Skeletal muscle cell (primary cell): ENCODE measurements around the gene METTL8.
A peak's percentile ranks its signal among the peaks of the same experiment; 100 is the strongest.

ENCODE experiments used
- DNase-seq: peaks from one replicate; pipeline ENCODE4 v3.0.0-alpha.2; 2010; ENCODE audit warnings: low read depth
- H3K4me3 ChIP-seq: 2 replicates; pipeline ENCODE4 v1.5.1; 2011; ENCODE audit warnings: low read depth, mild to moderate bottlenecking, control low read depth, low read length, moderate library complexity

Gene METTL8, protein sequence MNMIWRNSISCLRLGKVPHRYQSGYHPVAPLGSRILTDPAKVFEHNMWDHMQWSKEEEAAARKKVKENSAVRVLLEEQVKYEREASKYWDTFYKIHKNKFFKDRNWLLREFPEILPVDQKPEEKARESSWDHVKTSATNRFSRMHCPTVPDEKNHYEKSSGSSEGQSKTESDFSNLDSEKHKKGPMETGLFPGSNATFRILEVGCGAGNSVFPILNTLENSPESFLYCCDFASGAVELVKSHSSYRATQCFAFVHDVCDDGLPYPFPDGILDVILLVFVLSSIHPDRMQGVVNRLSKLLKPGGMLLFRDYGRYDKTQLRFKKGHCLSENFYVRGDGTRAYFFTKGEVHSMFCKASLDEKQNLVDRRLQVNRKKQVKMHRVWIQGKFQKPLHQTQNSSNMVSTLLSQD

DNA sequence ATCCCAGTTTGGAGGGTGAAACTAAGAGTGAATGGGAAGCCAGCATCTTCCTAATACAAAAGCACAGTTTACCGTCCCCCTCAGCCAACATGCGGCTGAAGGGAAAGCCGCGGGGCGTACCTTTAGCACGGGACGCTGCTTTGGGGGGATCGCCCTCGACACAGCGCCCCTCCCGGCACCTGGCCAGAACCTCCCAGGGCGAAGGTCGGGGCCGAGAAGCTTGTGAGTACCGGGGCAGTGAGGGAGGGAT lies at the start of gene METTL8:
Gene METTL8, minus strand, starts transcription at position 228 of the 250 bp plus-strand sequence. CDS start 41,805 bp downstream, outside the sequence.
- no peak for DNase-seq
- peak within 1 kb of the TSS; percentile 85 for H3K4me3 ChIP-seq

DNA sequence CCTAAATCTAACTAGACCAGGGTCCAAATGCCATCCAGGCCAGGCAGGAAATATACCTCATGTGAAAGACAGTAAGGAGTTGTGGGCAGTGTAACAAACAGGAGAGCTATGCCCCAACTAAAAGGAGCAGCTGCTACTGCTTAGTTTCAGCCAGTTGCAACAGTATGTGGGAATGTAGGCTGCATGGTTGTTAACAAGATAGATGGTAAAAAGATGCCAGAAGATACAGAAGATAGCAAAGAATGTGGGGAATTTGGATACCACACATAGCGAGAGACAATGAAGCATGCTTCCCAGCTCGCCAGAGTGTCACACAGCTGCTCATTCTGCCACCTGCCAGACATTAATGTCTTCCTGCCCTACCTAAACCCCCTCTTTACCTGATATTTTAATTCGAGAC lies 49.1 kb upstream of the METTL8 start:
- peak; percentile 36 for DNase-seq
- H3K4me3 ChIP-seq = no peak overlapping the region

DNA sequence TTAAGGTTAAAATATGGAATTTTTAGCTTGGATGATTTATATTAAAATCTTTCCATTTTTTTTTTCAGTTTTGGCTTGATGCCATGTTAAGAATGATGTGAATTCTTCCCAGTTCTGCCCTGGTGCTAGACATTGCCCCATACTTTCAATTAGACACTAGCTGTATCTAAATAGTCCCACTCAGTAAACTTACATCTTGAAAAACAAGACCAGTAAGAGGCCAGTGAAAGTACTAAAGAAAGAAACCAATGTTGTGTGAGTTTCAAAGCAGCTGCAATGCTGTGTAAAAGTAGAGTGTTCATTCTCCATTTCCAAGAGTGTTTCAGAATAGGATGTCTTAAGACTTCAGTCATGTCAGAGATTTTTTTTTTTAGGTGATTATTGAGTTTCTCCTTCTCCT lies 48.5 kb upstream of the METTL8 start:
- H3K4me3 ChIP-seq = no peak overlapping the region
- DNase-seq = no peak

DNA sequence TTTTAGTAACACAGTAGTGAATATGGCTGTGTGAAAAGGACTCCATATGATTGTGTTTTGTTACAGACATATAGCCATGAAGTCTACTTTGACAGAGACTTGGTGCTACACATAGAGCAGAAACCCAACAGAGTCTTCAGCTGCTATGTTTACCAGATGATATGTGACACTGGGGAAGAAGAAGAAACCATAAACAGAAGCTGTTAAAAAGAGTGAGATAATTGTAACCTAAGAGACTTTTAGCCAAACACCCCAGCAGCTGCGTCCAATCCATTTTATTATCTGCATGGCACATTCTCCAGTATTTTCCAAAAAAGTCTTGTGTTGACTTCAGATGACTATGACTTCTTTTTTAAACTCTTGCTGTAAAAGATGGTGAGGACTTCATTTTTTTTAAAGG lies 47.1 kb upstream of the METTL8 start:
- no peak overlapping the region for H3K4me3 ChIP-seq
- DNase-seq = peak; percentile 2

DNA sequence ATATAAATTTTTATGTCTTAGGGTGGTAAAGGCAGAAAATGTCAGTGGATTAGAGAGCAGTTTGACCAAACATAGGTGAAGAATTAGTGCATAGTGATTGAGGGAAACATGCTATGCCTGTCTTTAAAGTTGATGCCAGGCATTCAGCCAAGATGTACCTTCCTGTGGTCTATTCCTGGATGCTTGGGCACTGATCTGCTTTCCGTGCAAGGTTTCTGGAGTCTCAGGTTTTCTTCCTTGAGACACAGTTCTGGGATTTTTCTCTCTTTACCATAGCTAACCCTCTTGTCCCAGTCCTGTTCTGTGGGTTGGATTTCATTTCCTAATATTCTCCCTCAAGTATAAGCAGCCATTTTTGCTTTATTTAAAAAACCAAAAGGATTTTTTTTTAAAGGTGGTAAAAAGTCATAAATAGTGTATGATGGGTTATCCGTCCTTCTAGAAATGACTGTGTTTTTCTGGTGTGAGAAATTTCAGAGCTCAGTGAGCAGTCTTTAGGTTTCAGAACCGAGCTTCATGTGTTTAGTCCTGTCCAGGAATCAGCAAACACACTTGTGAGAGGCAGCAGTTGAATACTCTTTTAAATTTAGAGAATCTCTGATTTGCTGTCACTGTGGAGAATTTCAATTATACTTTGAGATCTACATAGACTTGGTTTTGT lies 45.5 kb upstream of the METTL8 start:
- no peak overlapping the region for H3K4me3 ChIP-seq
- no peak for DNase-seq

DNA sequence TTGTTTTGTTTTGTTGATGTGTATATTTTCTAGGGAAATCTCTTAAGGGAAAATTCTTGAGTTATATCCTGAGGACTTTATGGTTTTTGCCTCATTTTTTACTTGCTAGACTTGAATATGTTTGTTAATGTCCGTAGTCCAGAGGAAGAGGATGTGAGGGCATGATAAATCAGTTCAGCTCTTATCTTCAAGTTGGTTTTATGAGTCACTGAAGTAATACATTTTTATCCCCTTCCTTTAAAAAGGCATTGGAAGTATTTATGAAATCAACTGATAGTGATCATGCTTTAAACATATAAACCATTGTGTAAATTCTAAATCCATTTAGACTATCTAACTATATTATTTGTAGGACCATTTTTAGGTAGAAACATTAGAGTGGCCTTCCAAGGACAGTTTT lies 44.6 kb upstream of the METTL8 start:
- no peak for DNase-seq
- H3K4me3 ChIP-seq = no peak overlapping the region

DNA sequence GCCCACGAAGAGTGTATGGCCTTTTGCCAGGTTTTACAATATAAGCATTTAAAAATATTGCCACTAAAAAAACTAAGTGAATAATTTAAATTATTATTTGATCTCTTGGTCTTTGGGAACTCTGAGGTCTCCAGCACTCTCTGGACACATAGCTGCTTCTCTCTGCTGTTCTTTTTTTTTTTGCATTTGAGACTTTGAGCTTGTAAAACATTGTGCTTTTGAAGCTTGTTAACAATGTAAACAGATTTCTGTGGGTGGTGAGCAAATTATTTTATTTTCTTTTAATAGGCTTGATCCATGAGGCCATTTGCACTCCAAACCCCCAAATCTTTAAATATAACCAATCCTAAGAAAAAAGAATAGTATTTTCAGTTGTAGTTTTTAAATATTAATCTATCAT lies 42.2 kb upstream of the METTL8 start:
- H3K4me3 ChIP-seq = no peak overlapping the region
- DNase-seq = no peak

DNA sequence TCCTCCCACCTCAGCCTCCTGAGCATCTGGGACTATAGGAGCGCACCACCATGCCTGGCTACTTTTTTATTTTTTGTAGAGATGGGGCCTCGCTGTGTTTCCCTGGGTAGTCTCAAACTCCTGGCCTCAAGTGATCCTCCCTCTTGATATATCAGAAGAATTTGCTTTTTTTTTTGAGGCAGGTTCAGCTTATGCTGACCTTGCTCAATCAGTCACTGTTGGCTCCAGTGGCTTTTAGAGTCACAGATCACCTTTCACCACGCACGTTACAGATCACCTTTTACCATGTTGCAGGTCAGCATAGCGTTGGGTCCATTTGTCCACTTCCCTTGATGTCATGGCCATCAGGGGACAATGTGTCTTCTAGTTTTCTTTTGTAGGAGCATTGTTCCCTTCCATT lies 36.3 kb upstream of the METTL8 start:
- DNase-seq = no peak
- H3K4me3 ChIP-seq = no peak overlapping the region

DNA sequence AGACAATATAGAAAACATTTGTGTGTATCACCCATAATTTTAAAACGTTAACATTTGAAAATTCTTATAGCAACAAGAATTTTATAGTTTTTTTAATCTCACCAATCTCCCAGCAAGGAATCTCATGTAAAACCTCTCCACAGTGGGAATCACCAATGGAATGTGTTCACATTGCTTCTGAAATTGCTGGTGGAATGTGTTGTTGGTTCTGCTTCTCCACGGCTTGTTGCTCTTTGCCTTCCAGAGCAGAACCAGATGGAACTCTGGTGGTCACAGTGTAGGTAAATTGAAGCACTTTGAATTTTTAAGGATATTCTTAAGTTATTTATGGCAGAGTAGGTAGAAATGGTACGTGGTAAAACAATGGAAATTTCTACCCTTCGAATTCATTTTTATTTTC lies 35.4 kb upstream of the METTL8 start:
- DNase-seq = no peak
- H3K4me3 ChIP-seq = no peak overlapping the region

DNA sequence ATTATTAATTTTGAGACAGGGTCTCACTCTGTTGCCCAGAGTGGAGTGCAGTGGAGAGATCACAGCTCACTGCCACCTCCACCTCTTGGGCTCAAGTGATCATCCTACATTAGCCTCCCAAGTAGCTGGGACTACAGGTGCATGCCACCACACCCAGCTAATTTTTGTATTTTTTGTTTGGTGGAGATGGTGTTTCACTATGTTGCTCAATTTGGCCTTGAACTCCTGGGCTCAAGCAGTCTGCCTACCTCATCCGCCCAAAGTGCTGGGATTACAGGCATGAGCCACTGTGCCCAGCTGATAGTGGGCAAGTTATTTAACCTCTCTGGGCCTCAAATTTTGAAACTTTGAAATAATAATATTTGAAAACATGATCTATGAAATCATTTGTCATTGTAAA lies 26.7 kb upstream of the METTL8 start:
- no peak overlapping the region for H3K4me3 ChIP-seq
- DNase-seq = no peak

DNA sequence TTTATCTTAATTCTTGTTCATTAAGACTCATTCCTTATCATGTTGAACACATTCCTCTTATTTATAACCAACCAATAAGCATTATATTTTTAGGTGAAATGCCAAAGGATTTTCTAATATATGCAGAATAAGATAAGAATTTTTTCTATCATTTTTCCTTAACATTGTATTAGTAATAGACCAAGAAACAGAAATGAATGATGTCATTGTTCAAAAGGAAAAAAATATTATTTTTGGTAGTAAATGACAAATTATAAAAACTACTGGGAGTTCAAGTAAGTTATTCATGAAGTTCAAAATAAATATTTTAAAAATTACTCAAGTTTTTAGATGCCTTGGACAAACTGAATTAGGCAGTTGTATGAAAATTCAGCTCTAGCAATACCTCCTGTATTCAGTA lies 25.7 kb upstream of the METTL8 start:
- no peak for DNase-seq
- no peak overlapping the region for H3K4me3 ChIP-seq

DNA sequence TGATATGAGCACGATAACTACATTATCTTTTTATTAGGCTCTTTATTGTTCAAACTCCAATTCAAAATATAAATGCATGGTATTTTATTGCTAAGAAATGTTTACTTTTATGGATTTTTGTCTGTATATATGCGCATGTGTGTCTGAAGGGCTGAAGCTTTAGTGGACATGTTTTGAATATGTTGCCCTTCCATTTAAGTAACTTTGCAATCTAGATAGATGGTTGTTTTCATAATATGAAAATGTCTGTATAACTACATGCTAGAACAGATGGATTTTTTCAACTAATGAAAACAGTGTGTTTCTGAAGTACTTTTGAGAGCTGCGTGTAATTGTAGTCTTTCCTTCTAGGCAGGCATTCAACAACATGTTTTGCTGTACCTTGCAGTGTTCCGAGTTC lies 19.0 kb upstream of the METTL8 start:
- no peak overlapping the region for H3K4me3 ChIP-seq
- DNase-seq = no peak

DNA sequence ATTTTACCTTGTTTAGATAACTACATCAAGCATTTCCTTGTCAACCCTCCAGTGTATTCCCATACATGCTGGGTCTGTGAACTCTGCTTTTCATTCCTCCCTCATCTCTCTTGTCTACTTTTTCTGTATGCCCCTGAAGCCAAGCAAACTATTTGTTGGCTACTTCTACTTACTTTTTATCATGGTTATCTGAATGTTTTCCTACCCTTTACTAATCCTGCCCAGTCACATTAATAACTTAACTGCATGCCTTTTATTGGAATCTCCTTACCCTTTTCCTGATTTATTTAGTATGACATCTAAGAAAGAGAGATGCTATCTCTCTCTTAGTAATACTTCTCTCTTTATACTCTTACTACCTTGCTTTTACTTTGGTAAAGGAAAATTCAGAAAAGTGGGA lies 17.3 kb upstream of the METTL8 start:
- no peak for DNase-seq
- no peak overlapping the region for H3K4me3 ChIP-seq

DNA sequence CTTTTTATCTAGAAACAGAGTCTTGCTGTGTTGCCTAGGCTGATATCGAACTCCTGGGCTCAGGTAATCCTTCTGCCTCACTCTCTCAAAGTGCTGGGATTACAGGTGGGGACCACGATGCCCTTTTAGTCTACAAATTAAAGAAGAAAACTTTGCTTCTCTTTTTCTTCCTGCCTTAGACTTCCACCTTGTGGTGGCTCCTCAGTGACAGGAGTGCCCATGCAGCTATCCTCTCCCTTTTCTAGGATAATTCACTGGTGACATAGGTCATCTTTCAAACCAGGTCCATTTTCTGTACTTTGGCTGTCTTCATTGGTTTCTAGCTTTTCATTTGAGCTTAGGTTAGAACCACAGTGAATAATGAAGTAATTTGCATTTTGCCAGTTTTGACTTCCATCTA lies 13.9 kb upstream of the METTL8 start:
- DNase-seq = no peak

DNA sequence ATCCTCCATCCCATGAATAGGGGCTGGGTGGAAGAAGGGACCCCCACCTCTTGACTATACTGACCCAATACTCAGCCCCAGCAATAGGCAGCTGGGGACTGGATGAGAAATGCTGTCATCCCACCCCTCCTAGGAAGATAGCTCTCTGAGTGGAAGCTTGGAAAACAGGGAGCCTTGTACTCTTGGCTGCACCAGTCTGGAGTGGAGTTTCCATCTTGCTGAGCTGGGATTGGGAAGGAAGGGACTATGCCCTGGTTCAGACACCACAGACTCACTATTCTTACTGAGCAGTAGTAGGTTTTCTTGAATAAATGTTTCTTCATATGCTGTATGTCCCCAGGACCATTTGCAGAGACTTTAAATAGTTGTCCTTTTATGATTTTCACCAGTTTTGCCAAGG lies 7.7 kb upstream of the METTL8 start:
- DNase-seq = no peak

More for the DNA sequence above, 13.9 kb upstream of the METTL8 start:
- H3K4me3 ChIP-seq = no peak overlapping the region

DNA sequence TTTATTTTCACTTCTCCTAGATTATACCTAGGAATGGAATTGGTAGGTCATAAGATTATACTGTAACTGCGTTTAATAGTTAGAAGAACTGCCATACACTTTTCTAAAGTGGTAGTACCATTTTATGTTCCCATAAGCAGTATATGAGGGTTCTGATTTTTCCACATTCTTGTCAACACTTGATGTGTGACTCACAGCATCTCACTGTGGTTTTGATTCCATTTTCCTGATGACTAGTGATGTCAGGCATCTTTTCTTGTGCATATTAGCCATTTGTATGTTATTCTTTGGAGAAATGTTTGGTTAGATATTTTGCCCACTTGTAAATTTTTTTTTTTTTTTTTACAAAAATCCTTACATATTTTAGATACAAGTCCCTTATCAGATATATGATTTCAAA lies 2.5 kb upstream of the METTL8 start:
- DNase-seq = peak; percentile 51
- H3K4me3 ChIP-seq = no peak overlapping the region

More for the DNA sequence above, 7.7 kb upstream of the METTL8 start:
- H3K4me3 ChIP-seq = no peak overlapping the region

DNA sequence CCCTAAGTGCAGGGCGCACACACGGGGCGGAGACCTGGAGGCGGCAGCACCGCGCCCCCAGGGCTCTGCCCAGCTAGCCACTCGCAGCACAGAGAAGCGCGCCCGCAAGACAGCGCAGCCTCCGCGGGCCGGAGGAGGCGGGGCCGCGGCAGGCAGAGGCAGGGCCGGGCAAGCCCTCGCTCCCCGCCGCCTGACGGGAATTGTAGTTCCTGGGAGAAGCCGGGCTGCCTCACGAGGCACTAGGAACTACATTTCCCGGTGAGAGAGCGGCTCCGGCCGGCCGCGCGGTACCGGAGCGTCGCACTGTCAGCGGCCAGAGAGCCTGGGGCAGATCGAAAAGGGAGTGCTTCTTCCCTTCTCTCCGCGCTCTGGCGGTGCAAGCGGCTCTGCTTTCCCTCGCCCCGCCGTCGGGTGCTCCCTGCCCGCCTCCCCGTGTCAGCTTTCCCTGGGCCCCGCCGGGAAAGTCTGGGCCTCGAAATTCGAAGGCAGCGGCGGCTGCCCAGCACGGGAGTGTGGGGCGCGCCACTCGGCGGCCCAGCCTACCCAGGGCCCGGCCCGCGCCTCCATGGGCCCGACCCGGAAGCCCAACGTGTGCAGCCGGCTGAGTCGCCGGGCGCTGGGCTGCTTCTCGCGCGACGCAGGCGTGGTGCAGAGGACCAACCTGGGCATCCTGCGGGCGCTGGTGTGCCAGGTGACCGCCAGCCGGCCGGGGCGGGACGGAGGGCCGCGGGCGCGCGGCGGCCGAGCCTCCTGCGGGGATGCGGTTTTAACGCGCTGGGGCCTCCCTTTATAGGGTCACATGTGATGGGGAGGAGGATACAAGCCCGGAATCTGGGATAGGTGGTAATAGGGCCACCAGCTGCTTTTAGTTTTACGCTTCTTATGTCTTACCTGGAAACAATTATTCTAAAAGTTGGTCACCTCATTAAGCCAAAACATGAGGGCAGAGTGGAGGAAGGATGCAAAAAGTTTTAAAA lies 511 bp upstream of the METTL8 start, which contains the start of gene DCAF17:
Gene DCAF17, plus strand, starts transcription at position 214 of the 977 bp plus-strand sequence. Its CDS starts 352 bp downstream, at position 566.
- H3K4me3 ChIP-seq = peak within 1 kb of the TSS; percentile 85
- DNase-seq = peak; percentile 87

DNA sequence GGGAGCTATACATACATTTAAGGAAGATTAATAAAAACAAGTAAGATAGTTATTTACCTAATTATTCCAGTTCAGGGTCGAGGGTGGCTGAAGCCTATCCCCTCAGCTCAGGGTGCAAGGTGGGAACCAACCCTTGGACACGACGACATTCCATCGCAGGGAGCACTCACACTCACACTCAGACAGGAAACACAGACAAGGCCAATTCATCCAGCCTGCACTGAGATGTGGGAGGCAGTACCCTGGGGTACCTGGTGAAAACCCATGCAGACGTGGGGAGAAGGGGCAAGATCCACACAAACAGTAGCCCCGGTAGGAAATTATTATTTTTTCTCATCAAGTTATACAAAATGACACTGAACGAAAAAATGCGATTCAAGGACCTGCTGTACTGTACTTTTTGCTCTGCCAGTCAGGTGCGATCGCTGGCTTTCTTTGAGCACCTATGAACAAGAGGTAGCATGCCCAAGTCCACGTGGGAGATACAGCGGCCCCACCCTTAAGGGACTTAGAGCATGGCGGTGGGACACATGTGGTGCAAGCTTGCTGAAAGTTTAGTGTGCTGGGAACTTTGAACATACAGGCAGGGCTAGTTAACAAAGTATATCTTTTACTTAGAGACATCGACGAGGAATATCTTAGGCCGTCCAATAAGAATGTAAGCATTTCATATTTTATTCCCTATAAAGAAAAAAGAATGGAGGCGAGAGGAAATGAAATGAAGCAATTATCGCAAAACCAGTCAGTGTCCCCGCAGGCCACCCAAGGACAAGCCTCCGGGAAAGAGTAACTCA lies 624 bp downstream of the METTL8 start:
- no peak for DNase-seq

DNA sequence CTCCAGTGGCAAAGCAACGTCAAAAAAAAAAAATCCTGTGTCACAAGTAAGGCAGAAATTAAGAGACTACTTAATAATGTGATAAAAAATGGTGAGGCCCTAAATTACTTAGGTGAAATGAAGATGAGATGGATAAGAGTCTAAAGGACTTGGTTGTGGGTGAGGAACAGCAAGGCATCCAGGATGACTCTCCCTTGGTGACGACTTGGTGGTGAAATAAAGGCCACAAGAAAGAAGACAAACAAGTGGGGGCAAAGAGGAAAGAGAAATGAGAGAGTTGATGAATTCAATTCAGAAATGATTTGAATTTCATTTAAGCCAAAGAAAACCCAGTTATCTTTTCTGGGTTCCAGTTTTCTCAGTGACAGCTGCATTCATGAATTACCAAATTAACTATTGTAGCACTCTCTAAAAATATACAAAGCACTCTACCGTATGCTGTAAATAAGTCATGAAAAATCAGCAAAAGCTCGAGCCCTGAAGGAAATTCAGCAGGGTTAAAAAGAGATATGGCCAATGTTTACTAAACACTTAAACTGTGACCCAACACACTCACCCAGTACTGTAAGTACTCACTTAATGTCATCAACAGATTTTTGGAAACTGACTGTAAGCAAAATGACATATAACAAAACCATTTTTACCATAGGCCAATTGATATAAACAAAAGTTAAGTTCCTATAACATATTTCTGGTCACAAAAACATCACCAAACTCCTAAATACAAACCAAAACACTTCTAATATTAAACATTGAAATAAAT lies 1.4 kb downstream of the METTL8 start:
- peak overlapping the region; percentile 85 for H3K4me3 ChIP-seq
- DNase-seq = no peak

More for the DNA sequence above, 624 bp downstream of the METTL8 start:
- H3K4me3 ChIP-seq = peak overlapping the region; percentile 85
